Karpas-422 (cell line): Measurements from ENCODE around the gene DUS4L. TPM values are rescaled to one million over a fixed set of nuclear protein-coding genes. Genes with fewer than 3 reads are reported as not detected.

Experiments
- DNase-seq: peaks from one replicate; pipeline ENCODE4 v3.0.0-alpha.2; 2015
- H2AFZ ChIP-seq: fragments of 200-600 bp; sonication (generic); 2 replicates; pipeline ENCODE4 v1.6.1; 2014; ENCODE audit warnings: antibody characterized with exemption, low read length, mixed read lengths
- H3K27ac ChIP-seq: fragments of 200-600 bp; sonication (generic); 2 replicates; pipeline ENCODE4 v1.5.1; 2014; ENCODE audit warnings: mild to moderate bottlenecking, low read length, moderate library complexity
- H3K27me3 ChIP-seq: fragments of 200-600 bp; sonication (generic); 2 replicates; pipeline ENCODE4 v1.6.1; 2014; ENCODE audit warnings: low read length, mixed read lengths
- H3K36me3 ChIP-seq: fragments of 200-600 bp; sonication (generic); 2 replicates; pipeline ENCODE4 v1.6.1; 2014; ENCODE audit warnings: low read length, mixed read lengths; ENCODE audit not compliant: insufficient read depth
- H3K4me1 ChIP-seq: fragments of 200-600 bp; sonication (generic); 2 replicates; pipeline ENCODE4 v1.6.1; 2014; ENCODE audit warnings: mild to moderate bottlenecking, low read length, mixed read lengths
- H3K4me2 ChIP-seq: fragments of 200-600 bp; sonication (generic); 2 replicates; pipeline ENCODE4 v1.6.1; 2014; ENCODE audit warnings: low read length, low read depth, mild to moderate bottlenecking; ENCODE audit not compliant: poor library complexity, severe bottlenecking
- H3K4me3 ChIP-seq: fragments of 200-600 bp; sonication (generic); 2 replicates; pipeline ENCODE4 v1.5.1; 2014; ENCODE audit warnings: mild to moderate bottlenecking, antibody characterized with exemption, low read length, mixed read lengths
- H3K79me2 ChIP-seq: fragments of 200-600 bp; sonication (generic); 2 replicates; pipeline ENCODE4 v1.6.1; 2014; ENCODE audit warnings: mild to moderate bottlenecking, low read length, mixed read lengths
- H3K9ac ChIP-seq: fragments of 200-600 bp; sonication (generic); 2 replicates; pipeline ENCODE4 v1.6.0; 2014; ENCODE audit warnings: low read length
- H3K9me2 ChIP-seq: fragments of 200-600 bp; sonication (generic), shearing (Covaris generic); replicated peaks from 2 replicates; pipeline ENCODE4 v1.6.0; 2014; ENCODE audit warnings: mild to moderate bottlenecking, low read length, moderate library complexity; ENCODE audit not compliant: insufficient read depth
- H3K9me3 ChIP-seq: fragments of 300-700, 200-600 bp; sonication (generic); 2 replicates; pipeline ENCODE4 v1.6.1; 2014; ENCODE audit warnings: low read length, mixed read lengths
- H4K20me1 ChIP-seq: fragments of 200-600 bp; sonication (generic); 2 replicates; pipeline ENCODE4 v1.6.1; 2014; ENCODE audit warnings: mild to moderate bottlenecking, antibody characterized with exemption, low read length, low read depth; ENCODE audit not compliant: insufficient read depth
- total RNA-seq: library from RNA; depleted of rRNA; stranded (reverse); fragments of >200 nt; shearing (Covaris generic); gene quantifications from 2 replicates; pipeline ENCODE4 v1.2.3, GENCODE V29; 2014; ENCODE audit warnings: low replicate concordance

DUS4L gene
- total RNA-seq, 1 experiment from 2014 or later, result 26.5 TPM

DNA sequence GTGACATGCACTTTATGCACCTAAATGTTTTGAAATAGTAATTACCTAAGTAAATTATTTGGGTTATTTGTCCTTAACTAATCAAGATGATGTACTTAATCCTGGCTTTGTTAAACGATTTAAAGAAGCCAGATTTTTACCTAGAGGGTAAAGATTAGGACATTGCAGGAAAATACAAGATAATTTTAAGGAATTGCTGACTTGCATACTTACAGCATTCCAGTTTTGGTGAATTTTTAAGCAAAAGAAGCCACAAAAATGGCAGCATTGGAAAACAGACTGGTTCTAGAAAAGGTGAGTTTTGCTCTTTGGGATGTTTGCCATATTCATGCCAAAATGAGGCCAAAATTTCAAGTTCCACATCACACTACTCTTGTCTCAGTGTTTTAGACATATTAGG is 49.7 kb downstream of the DUS4L start:
- Histone ChIP-seq H4K20me1 (no peaks in the 10 kb centered on the region), H3K79me2 (no peaks in the 10 kb centered on the region), H3K27ac (no peak overlapping the region), H3K27me3 (no peaks in the 10 kb centered on the region), H3K4me3 (no peak overlapping the region), H3K9ac (no peak overlapping the region), H3K9me3 (no peaks in the 10 kb centered on the region), H2AFZ (no peak overlapping the region), H3K4me1 (no peaks in the 10 kb centered on the region), H3K4me2 (no peak overlapping the region), H3K9me2 (no peaks in the 10 kb centered on the region), H3K36me3 (peaks cover 30% of the 10 kb centered on the region; the same call in 1 of the 2 replicates)
- no peak for DNase-seq

DNA sequence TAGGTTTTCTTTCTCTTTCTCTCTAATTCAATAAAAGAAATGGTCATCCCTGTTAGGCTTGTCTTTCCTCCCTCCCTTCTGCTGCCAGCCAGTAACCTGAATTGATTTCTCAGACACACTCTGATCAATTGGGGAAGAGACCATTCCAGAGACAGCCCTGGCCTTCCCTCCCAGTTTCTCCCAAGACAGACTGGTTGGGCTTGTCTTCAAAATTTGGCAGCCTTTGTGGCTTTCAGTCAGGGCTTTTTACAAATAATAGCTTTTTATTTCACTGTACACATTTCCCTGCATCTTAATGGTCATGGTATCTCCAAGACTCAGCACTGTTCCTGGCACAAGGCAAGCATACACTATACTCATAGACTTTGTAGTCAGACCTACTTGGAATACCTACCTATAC is 50.2 kb downstream of the DUS4L start:
- DNase-seq, result no peak

DNA sequence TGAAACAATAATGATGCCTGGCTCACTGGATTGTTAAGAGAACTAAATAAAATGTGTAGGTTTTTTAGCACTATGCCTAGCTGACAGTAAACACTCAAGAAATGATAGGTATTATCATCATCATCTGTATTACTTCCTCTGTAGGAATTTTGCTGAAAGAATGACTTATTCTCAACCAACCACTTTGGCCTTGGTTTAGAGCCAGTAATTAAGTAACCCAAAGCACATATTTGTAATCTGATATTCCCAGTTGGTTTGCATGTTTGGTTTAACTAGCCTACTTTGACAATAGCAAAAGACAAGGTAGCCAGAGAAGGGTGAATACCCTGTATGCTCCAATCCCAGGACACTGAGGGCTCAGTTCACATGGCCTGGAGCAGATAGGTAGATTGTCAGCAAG is 50.7 kb downstream of the DUS4L start:
- Histone ChIP-seq H3K79me2 (no peaks in the 10 kb centered on the region), H3K9me3 (no peaks in the 10 kb centered on the region), H3K4me3 (no peak overlapping the region), H3K9me2 (no peaks in the 10 kb centered on the region), H3K27ac (no peak overlapping the region), H3K27me3 (no peaks in the 10 kb centered on the region), H3K36me3 (peaks cover 24% of the 10 kb centered on the region; the same call in 1 of the 2 replicates), H2AFZ (no peak overlapping the region), H3K4me2 (no peak overlapping the region), H3K4me1 (no peaks in the 10 kb centered on the region), H4K20me1 (no peaks in the 10 kb centered on the region), H3K9ac (no peak overlapping the region)
- no peak for DNase-seq

More for the DNA sequence above, 50.2 kb downstream of the DUS4L start:
- Histone ChIP-seq H3K27me3 (no peaks in the 10 kb centered on the region), H3K4me2 (no peak overlapping the region), H3K4me1 (no peaks in the 10 kb centered on the region), H3K36me3 (peaks cover 28% of the 10 kb centered on the region; the same call in 1 of the 2 replicates), H3K9me2 (no peaks in the 10 kb centered on the region), H3K27ac (no peak overlapping the region), H3K9me3 (no peaks in the 10 kb centered on the region), H2AFZ (no peak overlapping the region), H3K79me2 (no peaks in the 10 kb centered on the region), H4K20me1 (no peaks in the 10 kb centered on the region), H3K9ac (no peak overlapping the region), H3K4me3 (no peak overlapping the region)

DNA sequence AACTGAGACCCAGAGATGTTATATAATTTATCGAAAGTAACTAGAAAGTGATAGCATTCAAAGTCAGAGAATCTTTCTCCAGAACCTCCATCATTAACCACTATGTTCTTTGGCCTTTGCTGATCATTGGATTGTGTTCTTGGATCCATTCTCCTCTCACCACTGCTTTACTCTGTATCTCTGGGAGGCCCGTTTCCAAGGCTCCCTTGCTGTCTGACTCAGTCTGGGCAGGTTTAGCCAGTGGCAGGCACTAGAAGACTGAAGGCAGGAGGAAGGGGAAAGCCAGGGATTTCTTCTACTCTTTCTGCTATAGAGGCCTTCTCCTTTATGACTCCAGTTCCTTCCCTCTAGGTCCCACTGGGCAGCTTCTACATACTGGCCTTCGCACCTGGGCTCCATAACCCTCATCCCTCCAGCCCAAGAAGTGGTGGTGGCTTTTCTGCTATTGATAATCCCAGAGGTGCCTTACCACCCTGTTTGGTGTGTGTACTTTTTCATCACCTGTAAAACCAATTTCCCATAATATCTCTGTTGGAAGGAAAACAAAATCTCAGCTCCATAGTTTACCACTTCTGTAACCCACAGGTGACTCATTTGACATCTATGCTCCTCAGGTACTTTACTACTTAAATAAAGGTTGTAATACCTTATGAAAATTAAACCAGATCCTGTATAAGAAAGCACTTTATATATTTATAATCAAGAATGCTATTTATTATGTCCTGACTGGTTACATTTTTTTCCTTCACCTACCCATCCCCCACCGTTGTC is 52.3 kb downstream of the DUS4L start:
- Histone ChIP-seq H4K20me1 (no peaks in the 10 kb centered on the region), H3K9me2 (no peaks in the 10 kb centered on the region), H2AFZ (no peak overlapping the region), H3K27ac (no peak overlapping the region), H3K4me3 (no peak overlapping the region), H3K9me3 (no peaks in the 10 kb centered on the region), H3K4me1 (no peaks in the 10 kb centered on the region), H3K4me2 (no peak overlapping the region), H3K27me3 (no peaks in the 10 kb centered on the region), H3K9ac (no peak overlapping the region), H3K36me3 (peaks cover 24% of the 10 kb centered on the region; the same call in 1 of the 2 replicates), H3K79me2 (no peaks in the 10 kb centered on the region)
- DNase-seq, result no peak

DNA sequence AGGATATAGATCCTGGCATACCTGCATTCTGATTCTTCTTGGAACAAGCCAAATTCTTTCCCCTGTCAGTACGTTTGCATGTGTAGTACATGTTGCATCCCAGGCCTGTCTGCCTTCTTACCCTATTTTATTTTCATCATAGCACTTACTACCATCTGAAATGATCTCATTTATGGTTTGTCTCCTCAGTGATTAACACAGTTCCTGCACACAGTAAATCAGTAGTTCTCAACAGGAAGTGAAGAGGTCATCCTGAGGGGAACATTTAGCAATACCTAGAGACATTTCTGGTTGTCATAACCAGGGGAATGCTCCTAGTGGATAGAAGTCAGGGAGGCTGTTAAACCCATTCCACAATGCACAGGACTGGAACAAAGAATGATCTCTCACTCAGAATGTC is 58.7 kb downstream of the DUS4L start:
- Histone ChIP-seq H3K9ac (no peak overlapping the region), H3K4me2 (no peak overlapping the region), H3K27ac (no peak overlapping the region), H3K36me3 (0 out of 2 replicates have a peak, but pooled peaks cover 4% of the 10 kb centered on the region), H2AFZ (no peak overlapping the region), H3K4me3 (no peak overlapping the region), H3K4me1 (no peaks in the 10 kb centered on the region), H4K20me1 (no peaks in the 10 kb centered on the region), H3K27me3 (no peaks in the 10 kb centered on the region), H3K9me3 (no peaks in the 10 kb centered on the region), H3K9me2 (no peaks in the 10 kb centered on the region), H3K79me2 (no peaks in the 10 kb centered on the region)
- DNase-seq, result no peak

DNA sequence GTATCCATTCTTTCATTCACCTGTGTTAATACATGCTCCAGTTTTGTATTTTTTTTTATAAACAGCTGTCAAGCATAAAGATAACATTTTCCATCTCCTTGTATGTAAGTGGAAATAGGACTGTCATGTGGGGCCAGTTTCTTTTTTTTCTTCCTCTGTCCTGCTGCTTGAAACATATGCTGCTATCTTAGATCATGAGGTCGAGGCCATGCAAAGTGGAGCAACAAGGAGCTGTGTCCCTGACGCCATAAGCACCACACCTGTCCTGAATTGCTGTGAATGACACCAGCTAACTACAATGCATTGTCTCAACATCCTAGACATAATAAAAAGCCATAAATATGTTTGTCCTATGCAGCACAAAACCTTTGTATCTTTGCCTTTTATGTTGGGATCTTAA is 59.1 kb downstream of the DUS4L start:
- Histone ChIP-seq H3K9me3 (no peaks in the 10 kb centered on the region), H3K9me2 (no peaks in the 10 kb centered on the region), H3K27ac (no peak overlapping the region), H3K27me3 (no peaks in the 10 kb centered on the region), H3K9ac (no peak overlapping the region), H3K79me2 (no peaks in the 10 kb centered on the region), H3K4me2 (no peak overlapping the region), H3K36me3 (0 out of 2 replicates have a peak, but pooled peaks cover 4% of the 10 kb centered on the region), H3K4me1 (no peaks in the 10 kb centered on the region), H3K4me3 (no peak overlapping the region), H4K20me1 (no peaks in the 10 kb centered on the region), H2AFZ (no peak overlapping the region)
- no peak for DNase-seq

DNA sequence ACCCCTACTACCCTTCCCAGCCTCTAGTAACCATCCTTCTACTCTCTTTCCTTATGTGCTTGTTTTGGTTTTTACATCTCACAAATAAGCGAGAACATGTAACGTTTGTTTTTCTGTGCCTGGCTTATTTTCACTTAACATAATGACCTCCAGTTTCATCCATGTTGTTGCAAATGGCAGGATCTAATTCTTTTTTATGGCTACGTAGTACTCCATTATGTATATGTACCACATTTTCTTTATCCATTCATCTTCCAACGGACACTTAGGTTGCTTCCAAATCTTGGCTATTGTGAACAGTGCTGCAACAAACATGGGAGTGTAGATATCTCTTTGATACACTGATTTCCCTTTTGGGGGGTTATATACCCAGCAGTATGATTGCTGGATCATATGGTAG is 63.2 kb downstream of the DUS4L start:
- Histone ChIP-seq H3K4me1 (no peaks in the 10 kb centered on the region), H3K9me2 (no peaks in the 10 kb centered on the region), H2AFZ (no peak overlapping the region), H3K9ac (no peak overlapping the region), H3K36me3 (no peaks in the 10 kb centered on the region), H3K4me2 (no peak overlapping the region), H3K27ac (no peak overlapping the region), H3K79me2 (no peaks in the 10 kb centered on the region), H3K27me3 (no peaks in the 10 kb centered on the region), H4K20me1 (no peaks in the 10 kb centered on the region), H3K4me3 (no peak overlapping the region), H3K9me3 (no peaks in the 10 kb centered on the region)
- DNase-seq, result no peak
